Astrocyte (in vitro differentiated cells and primary cell): ENCODE measurements around the gene RANBP10. TPM values are rescaled to one million over a fixed set of nuclear protein-coding genes. Genes with fewer than 3 reads are reported as not detected.

Source experiments
- DNase-seq: peaks from one replicate; pipeline ENCODE4 v3.0.0-alpha.2; 2010; ENCODE audit warnings: low read depth
- FAIRE-seq: peaks from 2 replicates; lab custom pipeline; 2011; peaks lifted over from hg19 to GRCh38; lab: Jason Lieb, UNC
- H2AFZ ChIP-seq: 2 replicates; pipeline ENCODE4 v1.6.0; 2012; ENCODE audit warnings: low read depth, low read length, inconsistent platforms
- H3K27ac ChIP-seq: 2 replicates; pipeline ENCODE4 v1.5.1; 2011; ENCODE audit warnings: low read depth, low read length, inconsistent platforms
- H3K27me3 ChIP-seq: 2 replicates; pipeline ENCODE4 v1.6.0; 2011; ENCODE audit warnings: low read length, inconsistent platforms; ENCODE audit not compliant: insufficient read depth
- H3K36me3 ChIP-seq: 2 replicates; pipeline ENCODE4 v1.5.1; 2011; ENCODE audit warnings: low read length, inconsistent platforms; ENCODE audit not compliant: insufficient read depth
- H3K4me1 ChIP-seq: 2 replicates; pipeline ENCODE4 v1.5.1; 2011; ENCODE audit warnings: low read length, inconsistent platforms; ENCODE audit not compliant: insufficient read depth
- H3K4me2 ChIP-seq: 2 replicates; pipeline ENCODE4 v1.6.0; 2012; ENCODE audit warnings: low read length, inconsistent platforms
- H3K4me3 ChIP-seq: 2 replicates; pipeline ENCODE4 v1.5.1; 2011; ENCODE audit warnings: low read depth, mild to moderate bottlenecking, low read length, inconsistent platforms; ENCODE audit not compliant: insufficient read depth
- H3K79me2 ChIP-seq: 2 replicates; pipeline ENCODE4 v1.6.0; 2012; ENCODE audit warnings: mild to moderate bottlenecking, low read length, inconsistent platforms; ENCODE audit not compliant: insufficient read depth
- H3K9ac ChIP-seq: 2 replicates; pipeline ENCODE4 v1.6.0; 2012; ENCODE audit warnings: mild to moderate bottlenecking, low read length, inconsistent platforms
- H3K9me3 ChIP-seq: 2 replicates; pipeline ENCODE4 v1.5.1; 2012; ENCODE audit warnings: low read depth, mild to moderate bottlenecking, low read length, inconsistent platforms; ENCODE audit not compliant: insufficient read depth
- H4K20me1 ChIP-seq: 2 replicates; pipeline ENCODE4 v1.6.0; 2012; ENCODE audit warnings: low read length, inconsistent platforms; ENCODE audit not compliant: insufficient read depth
- H3K27ac Mint-ChIP-seq: one replicate; pipeline ENCODE4 v1.8.0; 2021; ENCODE audit warnings: mild to moderate bottlenecking, mixed read lengths; ENCODE audit not compliant: unreplicated experiment
- H3K27me3 Mint-ChIP-seq: one replicate; pipeline ENCODE4 v1.8.0; 2021; ENCODE audit warnings: low read depth, mixed read lengths; ENCODE audit not compliant: unreplicated experiment
- H3K36me3 Mint-ChIP-seq: one replicate; pipeline ENCODE4 v1.8.0; 2021; ENCODE audit warnings: low read depth, mixed read lengths; ENCODE audit not compliant: unreplicated experiment
- H3K4me1 Mint-ChIP-seq: one replicate; pipeline ENCODE4 v1.8.0; 2021; ENCODE audit warnings: low read depth, mixed read lengths; ENCODE audit not compliant: unreplicated experiment
- H3K4me3 Mint-ChIP-seq: one replicate; pipeline ENCODE4 v1.8.0; 2021; ENCODE audit warnings: mild to moderate bottlenecking, moderate library complexity, mixed read lengths; ENCODE audit not compliant: unreplicated experiment
- H3K9me3 Mint-ChIP-seq: one replicate; pipeline ENCODE4 v1.8.0; 2021; ENCODE audit warnings: mild to moderate bottlenecking, mixed read lengths; ENCODE audit not compliant: unreplicated experiment
- EZH2 ChIP-seq: IDR thresholded peaks from 2 replicates; pipeline ENCODE4 v1.6.1; 2012; ENCODE audit warnings: mild to moderate bottlenecking, low read length, inconsistent platforms; ENCODE audit not compliant: insufficient read depth
- total RNA-seq: library from RNA; stranded (reverse); gene quantifications from 2 replicates; pipeline ENCODE4 v1.2.1, GENCODE V29; 2021
- TF ChIP-seq, protein P1 (sequence below): IDR thresholded peaks from 2 replicates; pipeline ENCODE4 v1.5.1; 2011; ENCODE audit warnings: low read depth, mild to moderate bottlenecking, inconsistent platforms, low read length, moderate library complexity; ENCODE audit not compliant: insufficient read depth

Gene RANBP10
- total RNA-seq, 1 donor from 2014 or later: 14.2 TPM

- FAIRE-seq: no peak
- no peak overlapping the region for H3K27ac Mint-ChIP-seq
Observed at GRCh38 chr16:67804853-67805542, 1.4 kb downstream of the RANBP10 start.

DNA sequence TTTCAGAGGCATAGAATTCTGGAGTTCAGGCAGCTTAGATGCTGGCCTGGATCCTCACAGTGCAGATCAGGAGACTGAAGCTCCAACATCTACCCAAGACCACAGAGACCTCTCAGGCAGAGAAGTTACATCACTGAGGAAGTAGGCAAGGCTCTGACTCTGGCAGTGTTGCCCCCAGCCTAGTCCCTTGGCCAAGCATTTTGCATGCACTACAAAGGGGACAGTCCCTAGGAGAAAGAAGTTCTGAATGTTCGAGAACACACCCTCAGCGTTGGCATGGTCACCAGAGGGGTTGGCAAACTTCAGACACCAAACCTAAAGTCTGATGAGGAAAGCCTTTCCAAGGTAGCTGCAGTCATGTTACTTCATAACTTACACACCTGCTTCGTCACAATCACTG is 2.5 kb downstream of the RANBP10 start:
- Histone ChIP-seq H3K9ac (no peak overlapping the region), H3K36me3 (peaks cover 7% of the 10 kb centered on the region), H3K79me2 (peaks cover 64% of the 10 kb centered on the region), H4K20me1 (peaks cover 51% of the 10 kb centered on the region), H3K27me3 (no peaks in the 10 kb centered on the region), H3K9me3 (no peaks in the 10 kb centered on the region), H3K4me3 (no peak overlapping the region), H3K4me1 (peaks cover 8% of the 10 kb centered on the region), H3K4me2 (no peak overlapping the region), H2AFZ (no peak overlapping the region), H3K27ac (no peak overlapping the region)
- Mint-ChIP-seq H3K9me3 (no peaks in the 10 kb centered on the region), H3K4me1 (peaks cover 19% of the 10 kb centered on the region), H3K4me3 (no peak overlapping the region), H3K27me3 (no peaks in the 10 kb centered on the region), H3K36me3 (peaks cover 25% of the 10 kb centered on the region), H3K27ac (no peak overlapping the region)
- no peak for FAIRE-seq
- TF ChIP-seq EZH2: no peak
- TF ChIP-seq, protein P1, sequence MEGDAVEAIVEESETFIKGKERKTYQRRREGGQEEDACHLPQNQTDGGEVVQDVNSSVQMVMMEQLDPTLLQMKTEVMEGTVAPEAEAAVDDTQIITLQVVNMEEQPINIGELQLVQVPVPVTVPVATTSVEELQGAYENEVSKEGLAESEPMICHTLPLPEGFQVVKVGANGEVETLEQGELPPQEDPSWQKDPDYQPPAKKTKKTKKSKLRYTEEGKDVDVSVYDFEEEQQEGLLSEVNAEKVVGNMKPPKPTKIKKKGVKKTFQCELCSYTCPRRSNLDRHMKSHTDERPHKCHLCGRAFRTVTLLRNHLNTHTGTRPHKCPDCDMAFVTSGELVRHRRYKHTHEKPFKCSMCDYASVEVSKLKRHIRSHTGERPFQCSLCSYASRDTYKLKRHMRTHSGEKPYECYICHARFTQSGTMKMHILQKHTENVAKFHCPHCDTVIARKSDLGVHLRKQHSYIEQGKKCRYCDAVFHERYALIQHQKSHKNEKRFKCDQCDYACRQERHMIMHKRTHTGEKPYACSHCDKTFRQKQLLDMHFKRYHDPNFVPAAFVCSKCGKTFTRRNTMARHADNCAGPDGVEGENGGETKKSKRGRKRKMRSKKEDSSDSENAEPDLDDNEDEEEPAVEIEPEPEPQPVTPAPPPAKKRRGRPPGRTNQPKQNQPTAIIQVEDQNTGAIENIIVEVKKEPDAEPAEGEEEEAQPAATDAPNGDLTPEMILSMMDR: no peak
- DNase-seq: no peak

More at GRCh38 chr16:67804853-67805542, 1.4 kb downstream of the RANBP10 start:
- no peak overlapping the region for H3K27ac ChIP-seq
- H3K9me3 ChIP-seq: no peaks in the 10 kb centered on the region
- TF ChIP-seq, protein P1: no peak
- TF ChIP-seq EZH2: no peak
- Mint-ChIP-seq H3K4me1 (peaks cover 19% of the 10 kb centered on the region), H3K4me3 (peak overlapping the region; percentile 95), H3K27me3 (no peaks in the 10 kb centered on the region), H3K36me3 (peaks cover 22% of the 10 kb centered on the region), H3K9me3 (no peaks in the 10 kb centered on the region)
- H3K79me2 ChIP-seq: peaks cover 59% of the 10 kb centered on the region
- peak overlapping the region; percentile 97 for H3K4me2 ChIP-seq
- peak overlapping the region; percentile 93 for H3K9ac ChIP-seq
- H3K4me1 ChIP-seq: peaks cover 8% of the 10 kb centered on the region
- H3K4me3 ChIP-seq: peak overlapping the region; percentile 97
- H4K20me1 ChIP-seq: peaks cover 44% of the 10 kb centered on the region
- peaks cover 7% of the 10 kb centered on the region for H3K36me3 ChIP-seq
- no peak for DNase-seq
- H2AFZ ChIP-seq: no peak overlapping the region
- H3K27me3 ChIP-seq: no peaks in the 10 kb centered on the region

DNA sequence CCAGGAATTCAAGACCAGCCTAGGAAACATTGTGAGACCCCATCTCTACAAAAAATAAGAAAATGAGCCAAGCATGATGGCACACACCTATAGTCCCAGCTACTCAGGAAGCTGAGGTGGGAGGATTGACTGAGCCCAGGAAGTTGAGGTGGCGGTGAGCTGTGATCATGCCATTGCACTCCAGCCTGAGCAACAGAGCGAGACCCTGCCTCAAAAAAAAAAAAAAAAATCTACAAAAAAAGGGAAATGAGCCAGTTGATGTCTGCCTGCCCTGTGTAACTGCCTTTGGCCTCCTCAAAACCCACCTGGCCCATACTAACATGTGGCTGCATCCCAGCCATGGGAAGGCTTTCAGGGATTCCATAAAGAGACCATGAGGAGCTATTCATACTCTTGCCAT is 4.5 kb downstream of the RANBP10 start:
- no peaks in the 10 kb centered on the region for H3K9me3 Mint-ChIP-seq
- Histone ChIP-seq H3K4me1 (peaks cover 5% of the 10 kb centered on the region), H3K27ac (no peak overlapping the region), H3K79me2 (peaks cover 80% of the 10 kb centered on the region), H4K20me1 (peaks cover 56% of the 10 kb centered on the region), H3K9ac (no peak overlapping the region), H3K36me3 (peaks cover 7% of the 10 kb centered on the region), H3K9me3 (no peaks in the 10 kb centered on the region), H3K4me3 (no peak overlapping the region), H3K4me2 (no peak overlapping the region), H2AFZ (no peak overlapping the region), H3K27me3 (no peaks in the 10 kb centered on the region)
- FAIRE-seq (no peak), DNase-seq (no peak)
- H3K27ac Mint-ChIP-seq: no peak overlapping the region
- TF ChIP-seq, protein P1: no peak
- no peaks in the 10 kb centered on the region for H3K27me3 Mint-ChIP-seq
- peaks cover 27% of the 10 kb centered on the region for H3K36me3 Mint-ChIP-seq
- H3K4me1 Mint-ChIP-seq: peaks cover 18% of the 10 kb centered on the region
- no peak overlapping the region for H3K4me3 Mint-ChIP-seq
